Stimulated activated naive CD4-positive, alpha-beta T cell (primary cell): Measurements from ENCODE around the gene CCDC134.
A peak's percentile ranks its signal among the peaks of the same experiment; 100 is the strongest.
"Not testable (repeated sequence)": the region's sequence is repeated elsewhere in the genome, so short reads cannot be mapped to it uniquely, and the experiment has no call there.

Experiments
- DNase-seq, 6 experiments: peaks; one replicate each; lab custom pipeline; 2025; lab: John Stamatoyannopoulos, UW

CCDC134 gene

GRCh38 chr22:41844036-41844435, 43.6 kb downstream of the CCDC134 start:
- no peak for DNase-seq

DNA sequence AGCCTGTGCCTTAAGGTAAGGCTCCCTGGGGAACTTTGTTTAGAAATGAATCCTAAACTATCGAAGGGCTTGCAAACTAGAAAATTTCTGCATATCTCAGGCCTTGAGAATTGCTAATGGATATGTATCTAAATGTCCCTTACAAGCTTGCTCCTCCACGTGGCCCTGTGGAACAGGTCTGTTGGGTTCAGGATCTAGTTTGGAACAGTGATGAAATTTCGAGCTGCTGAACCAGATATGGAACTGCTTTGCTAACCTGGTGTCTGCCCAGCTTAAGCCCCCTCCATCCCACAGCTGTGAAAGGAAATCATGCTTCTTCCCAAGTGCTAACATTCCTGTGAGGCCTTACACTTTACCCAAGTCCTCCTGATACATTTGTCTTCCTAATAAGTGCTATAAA, 44.0 kb downstream of the CCDC134 start:
- no peak for DNase-seq

- no peak for DNase-seq
These were observed 45.1 kb downstream of the CCDC134 start for GRCh38 chr22:41845380-41846267.

DNA sequence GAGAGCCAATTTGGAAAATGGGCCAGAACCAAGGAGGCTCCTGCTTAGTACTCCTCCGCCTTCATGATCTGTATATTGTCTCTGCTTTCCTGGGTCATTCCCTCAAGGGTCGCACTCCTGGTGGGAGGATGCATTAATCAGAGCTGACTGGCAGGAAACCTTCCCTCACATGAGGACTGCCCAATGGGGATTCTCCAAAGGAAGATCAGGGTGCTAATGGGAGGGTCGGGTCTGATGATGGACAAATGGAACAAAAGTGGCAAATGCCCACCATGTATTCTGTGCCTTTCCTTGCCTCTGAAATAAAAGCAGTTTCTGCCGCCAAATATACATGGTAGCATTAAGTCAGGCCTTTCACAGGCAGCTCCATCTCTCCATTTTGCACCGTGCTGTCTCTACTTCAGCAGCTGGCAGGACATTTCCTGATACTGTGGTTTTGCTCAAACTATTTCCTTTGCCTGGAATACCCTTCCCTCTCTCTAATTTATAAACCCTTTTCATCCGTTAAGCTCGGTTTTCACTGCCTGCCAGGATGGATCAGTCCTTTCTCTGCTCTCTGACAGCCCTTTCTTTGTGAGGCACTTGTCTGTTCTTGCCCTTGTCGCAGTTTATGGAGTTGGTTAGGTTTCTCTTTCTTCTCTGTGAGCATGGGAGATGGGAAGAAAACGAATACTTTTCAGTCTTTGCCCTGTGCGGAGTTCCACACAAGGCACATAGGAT, 45.9 kb downstream of the CCDC134 start:
- DNase-seq, result no peak

GRCh38 chr22:41847300-41847699, 46.8 kb downstream of the CCDC134 start:
- DNase-seq, result no peak

- no peak for DNase-seq
These were observed 48.0 kb downstream of the CCDC134 start for GRCh38 chr22:41848468-41848867.

DNA sequence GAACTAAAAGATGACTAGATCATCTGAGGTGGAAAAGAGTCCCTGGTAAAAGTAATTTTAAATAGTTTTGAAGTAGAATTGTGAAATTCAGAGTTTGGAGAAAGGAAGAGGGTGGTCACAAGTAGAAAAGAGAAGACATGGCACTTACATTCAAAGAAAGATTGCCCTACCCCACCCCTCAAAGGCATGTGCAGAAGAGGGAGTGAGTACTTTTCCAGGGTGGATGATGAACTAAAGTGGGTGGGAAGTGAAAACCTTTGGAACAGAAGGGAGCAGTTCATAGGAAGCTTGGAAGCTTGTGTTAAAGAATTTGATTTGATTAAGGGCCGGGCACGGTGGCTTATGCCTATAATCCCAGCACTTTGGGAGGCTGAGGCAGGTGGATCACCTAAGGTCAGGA, 56.0 kb downstream of the CCDC134 start:
- DNase-seq, result no peak

DNA sequence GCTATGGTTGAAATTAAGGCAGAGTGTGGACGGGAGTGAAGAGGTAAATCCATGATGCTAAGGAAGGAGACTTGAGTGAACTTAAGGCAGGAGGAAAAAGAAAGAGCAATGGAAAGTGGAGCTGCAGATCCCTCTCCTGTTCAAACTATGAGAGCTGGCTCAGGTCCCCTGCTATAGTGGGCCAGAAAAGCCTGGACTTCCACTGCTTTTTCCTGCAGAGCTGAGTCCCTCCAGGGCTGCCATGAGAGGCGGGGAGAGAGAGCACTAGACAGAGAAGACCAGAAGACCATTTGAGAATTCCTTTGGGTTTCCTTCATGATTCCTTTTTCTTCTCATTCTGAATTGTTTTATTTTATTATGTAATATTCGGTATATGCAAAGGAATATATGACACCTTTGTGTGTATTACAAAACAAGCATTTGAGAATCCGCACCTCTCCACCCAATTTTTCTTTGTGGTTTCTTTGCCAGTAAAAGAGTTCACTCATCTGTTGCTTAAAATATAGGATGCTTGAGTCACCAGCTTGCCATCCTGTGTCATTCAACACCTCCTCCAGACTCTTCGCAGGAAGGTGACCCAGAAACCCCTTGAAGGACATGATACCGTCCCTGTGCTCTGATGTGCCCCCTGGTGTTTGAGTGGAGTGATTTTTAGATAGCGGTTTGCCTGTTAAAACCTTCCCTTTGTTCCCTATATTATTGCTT, 56.8 kb downstream of the CCDC134 start:
- peak in 5 of 6 experiments; percentile 45 to 62 (median 53) for DNase-seq

GRCh38 chr22:41857860-41858199, 57.4 kb downstream of the CCDC134 start:
- DNase-seq, result no peak

- DNase-seq, result peak in 2 of 6 experiments; percentile 13 to 38
These were observed 61.7 kb downstream of the CCDC134 start for GRCh38 chr22:41862160-41862529.

DNA sequence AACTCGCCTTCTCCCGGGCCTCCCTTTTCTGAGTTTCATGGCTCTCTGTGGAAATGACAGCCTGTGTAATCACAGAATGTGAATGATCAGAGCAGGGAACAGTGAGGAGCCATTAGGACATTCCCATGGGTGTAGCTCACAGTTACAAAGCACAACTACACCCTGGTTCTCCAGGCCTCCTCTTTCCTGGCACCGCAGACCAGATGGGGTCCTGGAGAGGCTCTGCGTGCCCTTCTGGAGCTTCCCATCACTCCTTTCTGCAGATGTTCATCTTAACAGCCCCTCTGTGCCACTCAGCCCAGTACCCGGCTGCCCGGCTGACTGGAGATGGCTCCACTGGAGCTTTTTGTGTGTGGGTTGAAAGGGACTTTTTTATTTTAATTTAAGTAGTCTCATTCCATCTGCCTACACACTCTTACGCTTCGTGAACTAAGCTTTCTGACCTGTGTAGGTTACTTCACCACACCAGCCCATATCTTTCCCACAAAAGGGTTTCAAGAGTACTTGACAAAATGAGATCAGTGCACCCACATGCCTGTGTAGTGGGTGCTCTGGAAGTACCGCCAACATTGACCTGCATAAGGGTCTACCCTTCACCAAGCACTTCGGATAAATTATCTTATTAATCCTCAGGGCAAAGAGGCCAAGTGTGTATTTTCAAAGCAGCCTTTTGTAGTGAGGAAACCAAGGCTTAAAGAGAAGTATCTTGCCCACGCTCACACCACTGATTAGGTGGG, 62.2 kb downstream of the CCDC134 start:
- DNase-seq, result no peak

DNA sequence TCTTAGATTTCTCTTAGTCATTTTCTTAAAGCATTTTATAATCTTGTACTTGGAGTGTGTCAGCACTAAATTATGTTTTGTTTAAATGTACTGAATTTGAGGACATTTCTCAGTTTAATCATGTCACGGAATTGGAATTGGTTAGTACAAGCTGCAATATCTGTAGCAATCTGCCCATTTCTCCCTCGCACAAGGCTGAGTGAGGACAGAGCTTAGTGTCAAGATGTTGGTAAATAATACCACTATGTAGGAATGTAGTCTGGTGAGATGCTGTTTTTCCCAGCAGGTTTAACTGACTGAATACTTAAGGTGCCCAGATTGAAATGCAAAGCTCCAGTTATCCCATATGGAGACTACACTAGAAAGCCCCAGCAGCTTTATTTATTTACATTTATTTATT, 63.0 kb downstream of the CCDC134 start:
- DNase-seq, result no peak

DNA sequence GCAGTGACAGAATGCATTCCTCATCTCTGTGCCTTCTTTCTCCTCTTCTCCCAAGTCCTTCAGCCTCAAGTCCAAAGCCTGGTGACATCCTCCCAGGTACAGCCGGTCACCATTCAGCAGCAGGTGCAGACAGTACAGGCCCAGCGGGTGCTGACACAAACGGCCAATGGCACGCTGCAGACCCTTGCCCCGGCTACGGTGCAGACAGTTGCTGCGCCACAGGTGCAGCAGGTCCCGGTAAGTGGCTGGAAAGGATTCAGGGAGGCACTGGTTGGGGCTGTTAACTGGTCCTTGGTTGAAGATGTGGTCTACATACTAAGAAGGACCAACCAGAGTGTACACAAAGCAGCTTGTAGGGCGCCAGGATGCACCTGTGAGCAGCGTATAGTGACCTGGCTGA, 68.1 kb downstream of the CCDC134 start:
- no peak for DNase-seq

DNA sequence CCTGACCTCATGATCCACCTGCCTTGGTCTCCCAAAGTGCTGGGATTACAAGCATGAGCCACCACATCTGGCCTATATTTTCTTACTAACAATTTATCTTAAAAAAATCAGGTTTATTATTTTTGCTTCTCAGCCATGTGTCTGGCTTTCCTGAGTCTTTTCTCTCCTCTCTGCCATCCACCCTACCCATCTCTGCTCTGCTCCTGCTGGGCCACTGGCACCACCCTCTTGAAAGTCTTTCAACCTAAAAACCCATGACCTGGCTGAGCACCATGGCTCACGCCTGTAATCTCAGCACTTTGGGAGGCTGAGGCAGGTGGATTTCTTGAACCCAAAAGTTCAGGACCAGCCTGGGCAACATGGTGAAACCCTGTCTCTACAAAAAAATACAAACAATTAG, 69.6 kb downstream of the CCDC134 start:
- DNase-seq, result not testable (repeated sequence)

GRCh38 chr22:41870786-41871185, 70.3 kb downstream of the CCDC134 start:
- no peak for DNase-seq

- peak in 5 of 6 experiments; percentile 9 to 66 (median 26) for DNase-seq
These were observed 72.9 kb downstream of the CCDC134 start for GRCh38 chr22:41873391-41873790.

DNA sequence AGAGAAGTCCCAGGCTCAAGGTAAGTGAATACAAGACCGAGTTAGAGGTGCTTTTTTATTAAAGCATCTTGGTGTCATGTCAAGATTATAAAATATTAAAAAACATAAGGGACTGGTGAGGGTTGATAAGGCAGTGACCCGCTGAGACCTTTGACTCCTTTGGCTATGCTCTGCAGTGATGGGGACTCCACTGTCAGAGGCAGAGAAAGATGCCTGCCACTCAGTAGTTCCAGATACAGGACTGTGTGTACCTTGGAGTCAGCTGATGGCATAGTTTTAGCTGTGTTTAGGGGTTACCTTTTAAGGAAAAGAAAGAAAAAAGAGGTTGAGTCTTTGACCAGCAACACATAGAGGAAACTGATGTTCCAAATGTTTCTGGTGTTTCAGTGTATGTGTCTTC, 73.6 kb downstream of the CCDC134 start:
- DNase-seq, result no peak

DNA sequence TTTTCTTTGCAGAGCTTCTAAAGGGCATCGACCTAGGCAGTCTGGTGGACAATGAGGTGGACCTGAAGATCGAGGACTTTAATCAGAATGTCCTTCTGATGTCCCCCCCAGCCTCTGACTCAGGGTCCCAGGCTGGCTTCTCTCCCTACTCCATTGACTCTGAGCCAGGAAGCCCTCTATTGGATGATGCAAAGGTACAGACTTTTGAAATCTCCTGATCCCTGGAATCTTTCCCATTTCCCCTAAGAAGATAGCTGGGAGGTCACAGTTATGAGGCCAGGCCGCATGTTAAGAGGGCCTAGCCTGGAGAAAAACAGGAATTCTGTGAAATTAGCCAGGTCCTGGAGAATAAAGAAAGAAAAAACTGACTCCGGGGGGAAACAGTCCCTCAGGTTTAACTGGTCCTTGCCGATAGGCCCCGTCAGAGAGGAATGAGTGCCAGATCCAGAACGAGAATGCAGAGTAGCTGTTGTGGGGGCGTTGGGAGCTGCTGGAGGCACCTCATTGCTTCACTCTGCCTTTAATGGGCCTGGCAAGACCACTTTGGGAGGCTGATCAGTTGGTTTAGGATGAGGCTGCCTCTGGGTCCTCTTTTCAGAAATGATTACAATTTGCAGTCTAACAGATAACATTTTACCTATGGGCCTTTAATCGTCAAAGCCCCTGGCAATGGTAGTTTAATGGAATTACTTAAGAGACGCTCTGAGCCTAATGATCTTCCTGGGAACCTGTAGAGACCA, 75.2 kb downstream of the CCDC134 start:
- DNase-seq, result no peak
